MM.1S (cell line): ENCODE results near the gene CLK1.

Experiments used
- DNase-seq: peaks from one replicate; pipeline ENCODE4 v3.0.0-alpha.2; 2015
- H2AFZ ChIP-seq: fragments of 300-600 bp; sonication (generic); 2 replicates; pipeline ENCODE4 v1.6.0; 2016; ENCODE audit warnings: antibody characterized with exemption, low read length
- H3F3A ChIP-seq: fragments of 300-600 bp; sonication (generic); 2 replicates; pipeline ENCODE4 v1.6.1; 2016; ENCODE audit warnings: mild to moderate bottlenecking, antibody characterized with exemption, low read length, moderate library complexity, mixed read lengths; ENCODE audit not compliant: insufficient read depth
- H3K27ac ChIP-seq: fragments of 300-600 bp; sonication (generic); 2 replicates; pipeline ENCODE4 v1.5.1; 2016; ENCODE audit warnings: mild to moderate bottlenecking, low read length
- H3K27me3 ChIP-seq: fragments of 300-600 bp; sonication (generic); replicated peaks from 2 replicates; pipeline ENCODE4 v1.6.0; 2016; ENCODE audit warnings: low read length; ENCODE audit not compliant: insufficient read depth
- H3K36me3 ChIP-seq: fragments of 300-600 bp; sonication (generic); replicated peaks from 2 replicates; pipeline ENCODE4 v1.6.1; 2016; ENCODE audit warnings: mild to moderate bottlenecking, low read length, mixed read lengths; ENCODE audit not compliant: insufficient read depth
- H3K4me1 ChIP-seq: fragments of 300-600 bp; sonication (generic); 2 replicates; pipeline ENCODE4 v1.6.1; 2016; ENCODE audit warnings: low read length, mixed read lengths
- H3K4me2 ChIP-seq: fragments of 300-600 bp; sonication (generic); 2 replicates; pipeline ENCODE4 v1.6.0; 2016; ENCODE audit warnings: low read depth, low read length
- H3K4me3 ChIP-seq: fragments of 300-600 bp; sonication (generic); 2 replicates; pipeline ENCODE4 v1.5.1; 2016; ENCODE audit warnings: low read length, mixed read lengths
- H3K79me2 ChIP-seq: fragments of 300-600 bp; sonication (generic); 2 replicates; pipeline ENCODE4 v1.6.1; 2016; ENCODE audit warnings: mixed run types, low read length, mixed read lengths
- H3K9ac ChIP-seq: fragments of 300-600 bp; sonication (generic); 2 replicates; pipeline ENCODE4 v1.6.1; 2016; ENCODE audit warnings: low read length, mixed read lengths
- H3K9me2 ChIP-seq: fragments of 300-600 bp; sonication (generic); replicated peaks from 2 replicates; pipeline ENCODE4 v1.6.1; 2016; ENCODE audit warnings: mild to moderate bottlenecking, low read length, mixed read lengths; ENCODE audit not compliant: insufficient read depth
- H3K9me3 ChIP-seq: fragments of 300-600 bp; sonication (generic); replicated peaks from 2 replicates; pipeline ENCODE4 v1.6.1; 2016; ENCODE audit warnings: mild to moderate bottlenecking, low read length, mixed read lengths; ENCODE audit not compliant: insufficient read depth
- H4K20me1 ChIP-seq: fragments of 300-600 bp; sonication (generic); 2 replicates; pipeline ENCODE4 v1.6.1; 2016; ENCODE audit warnings: mild to moderate bottlenecking, low read length, moderate library complexity, mixed read lengths; ENCODE audit not compliant: insufficient read depth
- EZH2 ChIP-seq: fragments of 300-600 bp; sonication (generic); optimal IDR thresholded peaks from 2 replicates; pipeline ENCODE3; 2017; ENCODE audit warnings: low read depth, mild to moderate bottlenecking, antibody characterized with exemption, low read length, mixed read lengths
- EZH2phosphoT487 ChIP-seq: fragments of 300-600 bp; sonication (generic); IDR thresholded peaks from 2 replicates; pipeline ENCODE4 v1.6.1; 2018; ENCODE audit warnings: antibody characterized with exemption, low read length
- TF ChIP-seq, protein P1 (sequence below): fragments of 300-600 bp; sonication (generic); IDR thresholded peaks from 2 replicates; pipeline ENCODE4 v1.5.1; 2016; ENCODE audit warnings: antibody characterized with exemption, low read length, mixed read lengths

Gene CLK1

DNA sequence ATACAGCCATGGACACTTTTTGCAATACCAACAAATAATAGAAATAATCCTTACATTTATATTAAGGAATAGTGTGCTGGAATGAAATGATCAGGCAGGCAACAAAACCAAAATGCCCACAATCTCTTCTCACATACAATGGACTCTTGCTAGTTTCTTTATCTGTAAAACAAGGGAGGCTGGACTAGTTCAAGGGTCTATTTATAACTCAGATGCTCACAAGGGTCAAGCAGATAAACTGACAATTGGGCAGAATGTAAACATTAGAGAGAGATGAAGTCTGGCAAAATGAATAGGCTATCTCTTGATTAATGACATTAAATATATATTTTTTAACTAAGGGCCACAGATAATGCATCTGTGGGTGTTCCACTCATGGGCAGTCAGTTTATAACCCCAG lies 13.0 kb upstream of the CLK1 start:
- Histone ChIP-seq H2AFZ (no peak overlapping the region), H3K27me3 (no peaks in the 10 kb centered on the region), H3K79me2 (no peaks in the 10 kb centered on the region), H3K4me3 (no peak overlapping the region), H3K9me2 (no peaks in the 10 kb centered on the region), H3K27ac (no peak overlapping the region), H3F3A (no peaks in the 10 kb centered on the region), H3K36me3 (no peaks in the 10 kb centered on the region), H3K9me3 (no peaks in the 10 kb centered on the region), H3K4me1 (no peaks in the 10 kb centered on the region), H3K9ac (no peak overlapping the region), H3K4me2 (no peak overlapping the region), H4K20me1 (no peaks in the 10 kb centered on the region)
- no peak for TF ChIP-seq EZH2phosphoT487
- no peak for TF ChIP-seq EZH2
- TF ChIP-seq, protein P1, sequence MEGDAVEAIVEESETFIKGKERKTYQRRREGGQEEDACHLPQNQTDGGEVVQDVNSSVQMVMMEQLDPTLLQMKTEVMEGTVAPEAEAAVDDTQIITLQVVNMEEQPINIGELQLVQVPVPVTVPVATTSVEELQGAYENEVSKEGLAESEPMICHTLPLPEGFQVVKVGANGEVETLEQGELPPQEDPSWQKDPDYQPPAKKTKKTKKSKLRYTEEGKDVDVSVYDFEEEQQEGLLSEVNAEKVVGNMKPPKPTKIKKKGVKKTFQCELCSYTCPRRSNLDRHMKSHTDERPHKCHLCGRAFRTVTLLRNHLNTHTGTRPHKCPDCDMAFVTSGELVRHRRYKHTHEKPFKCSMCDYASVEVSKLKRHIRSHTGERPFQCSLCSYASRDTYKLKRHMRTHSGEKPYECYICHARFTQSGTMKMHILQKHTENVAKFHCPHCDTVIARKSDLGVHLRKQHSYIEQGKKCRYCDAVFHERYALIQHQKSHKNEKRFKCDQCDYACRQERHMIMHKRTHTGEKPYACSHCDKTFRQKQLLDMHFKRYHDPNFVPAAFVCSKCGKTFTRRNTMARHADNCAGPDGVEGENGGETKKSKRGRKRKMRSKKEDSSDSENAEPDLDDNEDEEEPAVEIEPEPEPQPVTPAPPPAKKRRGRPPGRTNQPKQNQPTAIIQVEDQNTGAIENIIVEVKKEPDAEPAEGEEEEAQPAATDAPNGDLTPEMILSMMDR, result no peak
- DNase-seq, result no peak

DNA sequence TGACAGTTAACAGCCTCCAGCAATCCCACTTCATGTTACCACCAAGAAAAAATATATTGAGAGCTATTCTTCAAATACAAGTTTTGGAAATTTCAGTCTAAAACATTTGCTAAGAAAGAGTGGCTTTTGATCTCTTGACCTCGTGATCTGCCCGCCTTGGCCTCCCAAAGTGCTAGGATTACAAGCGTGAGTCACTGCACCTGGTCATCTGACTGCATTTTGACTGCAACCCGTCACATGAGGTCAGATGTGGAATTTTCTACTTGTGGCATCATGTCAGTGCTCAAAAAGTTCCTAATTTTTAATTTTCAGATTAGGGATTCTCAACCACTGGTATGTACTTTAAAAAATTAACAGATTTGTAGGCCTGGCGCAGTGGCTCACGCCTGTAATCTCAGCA lies 9.1 kb upstream of the CLK1 start:
- H3K4me1 ChIP-seq, result 0 out of 2 replicates have a peak, but pooled peaks cover 5% of the 10 kb centered on the region
- H4K20me1 ChIP-seq, result no peaks in the 10 kb centered on the region
- no peaks in the 10 kb centered on the region for H3F3A ChIP-seq
- H3K9ac ChIP-seq, result no peak overlapping the region
- no peak overlapping the region for H3K27ac ChIP-seq
- H3K4me2 ChIP-seq, result no peak overlapping the region
- H3K9me2 ChIP-seq, result no peaks in the 10 kb centered on the region
- H3K36me3 ChIP-seq, result no peaks in the 10 kb centered on the region; the same call in 1 of the 2 replicates
- H3K4me3 ChIP-seq, result no peak overlapping the region
- H3K79me2 ChIP-seq, result no peaks in the 10 kb centered on the region
- no peaks in the 10 kb centered on the region for H3K27me3 ChIP-seq
- no peak for TF ChIP-seq EZH2
- TF ChIP-seq, protein P1, result no peak
- TF ChIP-seq EZH2phosphoT487, result no peak
- H2AFZ ChIP-seq, result no peak overlapping the region
- DNase-seq, result no peak
- H3K9me3 ChIP-seq, result no peaks in the 10 kb centered on the region

DNA sequence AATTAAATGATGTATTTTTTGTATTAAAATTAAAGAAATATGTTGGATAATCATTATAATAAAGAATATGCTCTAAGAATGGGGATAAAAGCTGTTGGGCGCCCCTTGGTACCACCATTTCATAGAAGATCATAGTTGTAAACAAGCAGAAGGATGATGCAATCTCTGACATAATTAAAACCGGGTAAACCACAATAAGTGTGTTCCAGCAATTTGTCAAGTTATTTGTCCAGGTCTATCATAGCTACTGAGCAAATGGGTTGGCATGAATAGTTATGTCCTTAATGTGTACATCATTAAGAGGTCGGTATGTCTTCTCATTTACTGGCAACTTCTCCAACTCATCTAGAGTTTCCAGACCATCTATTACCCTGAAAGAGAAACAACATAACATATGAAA lies 6.7 kb upstream of the CLK1 start:
- no peaks in the 10 kb centered on the region; the same call in 1 of the 2 replicates for H3K36me3 ChIP-seq
- 0 out of 2 replicates have a peak, but pooled peaks cover 5% of the 10 kb centered on the region for H3K4me1 ChIP-seq
- H2AFZ ChIP-seq, result no peak overlapping the region
- H3F3A ChIP-seq, result no peaks in the 10 kb centered on the region
- no peak overlapping the region for H3K4me3 ChIP-seq
- no peaks in the 10 kb centered on the region for H3K27me3 ChIP-seq
- no peak overlapping the region for H3K4me2 ChIP-seq
- no peak overlapping the region for H3K9ac ChIP-seq
- no peak for DNase-seq
- no peaks in the 10 kb centered on the region for H3K79me2 ChIP-seq
- H3K9me2 ChIP-seq, result no peaks in the 10 kb centered on the region
- TF ChIP-seq EZH2phosphoT487, result no peak
- TF ChIP-seq, protein P1, result no peak
- no peak for TF ChIP-seq EZH2
- H3K27ac ChIP-seq, result no peak overlapping the region
- no peaks in the 10 kb centered on the region for H3K9me3 ChIP-seq
- no peaks in the 10 kb centered on the region for H4K20me1 ChIP-seq
